Measurements from ENCODE around the gene CCDC88C. TPM values are rescaled to one million over a fixed set of nuclear protein-coding genes. Genes with fewer than 3 reads are reported as not detected.

Gene CCDC88C
- total and polyA plus RNA-seq, 4 donors: 16.5 to 66.0 (median 32.1) TPM

DNA sequence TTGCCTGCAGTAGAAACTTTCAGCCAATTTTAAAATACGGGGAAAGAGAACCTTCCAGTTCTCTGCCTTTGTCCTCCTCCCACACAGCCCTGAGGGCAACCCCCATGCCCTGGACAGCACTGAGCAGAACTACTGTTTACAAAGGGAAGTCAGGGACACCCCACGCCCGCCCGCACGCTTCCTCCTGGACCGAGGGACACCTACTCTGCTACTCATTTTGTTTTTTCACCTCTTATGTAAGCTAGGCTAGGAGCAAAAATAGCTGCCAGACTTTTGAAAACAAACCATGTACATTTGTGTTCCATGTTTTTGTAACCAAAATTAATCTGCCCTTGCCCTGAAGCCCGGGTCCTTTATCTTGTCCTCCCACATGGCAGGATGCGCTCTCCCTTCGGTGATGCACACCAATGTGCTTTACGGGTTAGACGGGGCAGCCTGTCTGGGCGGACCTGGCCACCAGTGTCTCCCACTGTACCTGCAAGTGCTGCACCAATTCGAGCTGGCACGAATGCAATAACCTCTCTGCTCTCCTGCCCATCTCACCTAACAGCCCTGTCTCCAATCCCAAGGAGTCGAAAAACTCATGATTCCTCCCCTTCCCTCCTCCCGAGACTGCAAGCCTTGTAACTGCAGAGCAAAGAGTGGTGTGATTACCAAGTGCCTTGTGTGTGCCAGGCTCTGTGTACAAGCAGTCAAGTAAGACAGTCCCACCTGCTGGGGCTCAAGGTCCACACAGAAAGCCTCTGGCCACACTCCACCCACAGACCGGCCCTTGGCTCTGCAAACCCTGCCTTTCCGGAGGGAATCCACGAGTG, 85.2 kb downstream of the CCDC88C start:
- peak overlapping the region in 1 of 2 donors; percentile 44 for H3K27ac ChIP-seq (ENCODE audit: low read depth in 1 of 2, low read length in 1 of 2)
- no peaks in the 10 kb centered on the region for H3K9me3 ChIP-seq (ENCODE audit: control insufficient read depth in 4 of 4, insufficient read depth in 3 of 4, low read length in 3 of 4)
- peaks cover 0 to 30% (median 6%) of the 10 kb centered on the region in 5 donors for H3K4me1 ChIP-seq (ENCODE audit: control insufficient read depth in 5 of 5, insufficient read depth in 5 of 5, low read length in 5 of 5)
- TF ChIP-seq, protein P1, sequence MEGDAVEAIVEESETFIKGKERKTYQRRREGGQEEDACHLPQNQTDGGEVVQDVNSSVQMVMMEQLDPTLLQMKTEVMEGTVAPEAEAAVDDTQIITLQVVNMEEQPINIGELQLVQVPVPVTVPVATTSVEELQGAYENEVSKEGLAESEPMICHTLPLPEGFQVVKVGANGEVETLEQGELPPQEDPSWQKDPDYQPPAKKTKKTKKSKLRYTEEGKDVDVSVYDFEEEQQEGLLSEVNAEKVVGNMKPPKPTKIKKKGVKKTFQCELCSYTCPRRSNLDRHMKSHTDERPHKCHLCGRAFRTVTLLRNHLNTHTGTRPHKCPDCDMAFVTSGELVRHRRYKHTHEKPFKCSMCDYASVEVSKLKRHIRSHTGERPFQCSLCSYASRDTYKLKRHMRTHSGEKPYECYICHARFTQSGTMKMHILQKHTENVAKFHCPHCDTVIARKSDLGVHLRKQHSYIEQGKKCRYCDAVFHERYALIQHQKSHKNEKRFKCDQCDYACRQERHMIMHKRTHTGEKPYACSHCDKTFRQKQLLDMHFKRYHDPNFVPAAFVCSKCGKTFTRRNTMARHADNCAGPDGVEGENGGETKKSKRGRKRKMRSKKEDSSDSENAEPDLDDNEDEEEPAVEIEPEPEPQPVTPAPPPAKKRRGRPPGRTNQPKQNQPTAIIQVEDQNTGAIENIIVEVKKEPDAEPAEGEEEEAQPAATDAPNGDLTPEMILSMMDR (IDR thresholded peaks at IDR 0.05; ENCODE audit: control extremely low read depth, extremely low read depth): no peak
- 43 to 49% methylated on average over 19 of the region's 19 CpGs for WGBS, 2 donors
- peaks cover 0 to 5% (median 0%) of the 10 kb centered on the region in 4 donors for H3K36me3 ChIP-seq (ENCODE audit: control insufficient read depth in 4 of 4, insufficient read depth in 4 of 4, low read length in 4 of 4)
- no peak for DNase-seq
- peaks cover 0 to 4% (median 0%) of the 10 kb centered on the region in 3 donors for H3K27me3 ChIP-seq (ENCODE audit: control insufficient read depth in 3 of 3, insufficient read depth in 3 of 3, low read length in 2 of 3)
- no peak for ATAC-seq (ENCODE audit: insufficient read depth, low FRiP score)
- no peak overlapping the region for H3K9ac ChIP-seq (ENCODE audit: insufficient read depth in 1 of 2, low read length in 2 of 2)
- H3K4me3 ChIP-seq: no peak overlapping the region

GRCh38 chr14:91331721-91332120, 85.9 kb downstream of the CCDC88C start:
- peaks cover 0 to 4% (median 0%) of the 10 kb centered on the region in 4 donors for H3K36me3 ChIP-seq (ENCODE audit: control insufficient read depth in 4 of 4, insufficient read depth in 4 of 4, low read length in 4 of 4)
- DNase-seq: no peak
- H3K4me1 ChIP-seq (ENCODE audit: control insufficient read depth in 5 of 5, insufficient read depth in 5 of 5, low read length in 5 of 5): peaks cover 0 to 30% (median 7%) of the 10 kb centered on the region in 5 donors
- peaks cover 0 to 4% (median 0%) of the 10 kb centered on the region in 3 donors for H3K27me3 ChIP-seq (ENCODE audit: control insufficient read depth in 3 of 3, insufficient read depth in 3 of 3, low read length in 2 of 3)
- TF ChIP-seq, protein P1 (IDR thresholded peaks at IDR 0.05; ENCODE audit: control extremely low read depth, extremely low read depth): no peak
- H3K9ac ChIP-seq (ENCODE audit: insufficient read depth in 1 of 2, low read length in 2 of 2): no peak overlapping the region
- H3K4me3 ChIP-seq: no peak overlapping the region
- ATAC-seq (ENCODE audit: insufficient read depth, low FRiP score): no peak
- 61 to 68% methylated on average over 3 of the region's 3 CpGs for WGBS, 2 donors
- no peaks in the 10 kb centered on the region for H3K9me3 ChIP-seq (ENCODE audit: control insufficient read depth in 4 of 4, insufficient read depth in 3 of 4, low read length in 3 of 4)
- no peak overlapping the region for H3K27ac ChIP-seq (ENCODE audit: low read depth in 1 of 2, low read length in 1 of 2)

DNA sequence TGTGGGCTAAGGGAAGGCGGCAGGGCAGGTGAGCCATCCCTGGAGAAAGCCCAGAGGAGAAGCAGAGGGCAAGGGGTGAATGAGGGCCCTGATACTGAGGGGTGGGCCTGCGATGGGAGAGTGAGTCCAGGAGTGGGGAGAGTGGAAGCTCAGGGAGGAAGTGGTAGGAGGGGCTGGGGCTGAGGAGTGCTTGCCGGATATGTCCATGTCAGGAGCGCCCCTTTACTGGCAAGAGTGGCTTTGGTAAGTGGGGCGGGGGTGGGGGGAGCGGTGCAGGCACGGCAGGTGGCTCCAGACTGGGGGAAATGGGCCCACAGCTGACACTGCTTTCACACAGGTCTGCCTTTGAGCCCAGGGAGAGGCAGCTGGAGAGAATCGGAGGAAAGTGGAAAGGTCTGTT, 86.8 kb downstream of the CCDC88C start:
- DNase-seq (no peak), ATAC-seq (ENCODE audit: insufficient read depth, low FRiP score) (no peak)
- peak overlapping the region in 1 of 2 donors; percentile 65 for H3K27ac ChIP-seq (ENCODE audit: low read depth in 1 of 2, low read length in 1 of 2)
- no peak overlapping the region for H3K9ac ChIP-seq (ENCODE audit: insufficient read depth in 1 of 2, low read length in 2 of 2)
- peaks cover 0 to 30% (median 15%) of the 10 kb centered on the region in 5 donors for H3K4me1 ChIP-seq (ENCODE audit: control insufficient read depth in 5 of 5, insufficient read depth in 5 of 5, low read length in 5 of 5)
- H3K9me3 ChIP-seq (ENCODE audit: control insufficient read depth in 4 of 4, insufficient read depth in 3 of 4, low read length in 3 of 4): no peaks in the 10 kb centered on the region
- no peak overlapping the region for H3K4me3 ChIP-seq
- peaks cover 0 to 4% (median 0%) of the 10 kb centered on the region in 3 donors for H3K27me3 ChIP-seq (ENCODE audit: control insufficient read depth in 3 of 3, insufficient read depth in 3 of 3, low read length in 2 of 3)
- WGBS, 2 donors: 39 to 50% methylated on average over 8 of the region's 8 CpGs
- no peaks in the 10 kb centered on the region for H3K36me3 ChIP-seq (ENCODE audit: control insufficient read depth in 4 of 4, insufficient read depth in 4 of 4, low read length in 4 of 4)
- TF ChIP-seq, protein P1 (IDR thresholded peaks at IDR 0.05; ENCODE audit: control extremely low read depth, extremely low read depth): no peak

All from lung (tissue), 12 donors.